GM12865 (cell line): ENCODE data around the gene SLA2.

ENCODE experiments used
- DNase-seq: peaks from one replicate; pipeline ENCODE4 v3.0.0; 2010; ENCODE audit warnings: low read depth
- H3K4me3 ChIP-seq: 2 replicates; pipeline ENCODE4 v1.5.1; 2011; ENCODE audit warnings: mild to moderate bottlenecking, low read depth, low read length, control low read depth
- TF ChIP-seq, protein P1 (sequence below): IDR thresholded peaks from 2 replicates; pipeline ENCODE4 v1.5.1; 2011; ENCODE audit warnings: low read length, control low read depth, low read depth, inconsistent platforms; ENCODE audit not compliant: insufficient read depth; ENCODE audit errors: missing control alignments

SLA2 gene

DNA sequence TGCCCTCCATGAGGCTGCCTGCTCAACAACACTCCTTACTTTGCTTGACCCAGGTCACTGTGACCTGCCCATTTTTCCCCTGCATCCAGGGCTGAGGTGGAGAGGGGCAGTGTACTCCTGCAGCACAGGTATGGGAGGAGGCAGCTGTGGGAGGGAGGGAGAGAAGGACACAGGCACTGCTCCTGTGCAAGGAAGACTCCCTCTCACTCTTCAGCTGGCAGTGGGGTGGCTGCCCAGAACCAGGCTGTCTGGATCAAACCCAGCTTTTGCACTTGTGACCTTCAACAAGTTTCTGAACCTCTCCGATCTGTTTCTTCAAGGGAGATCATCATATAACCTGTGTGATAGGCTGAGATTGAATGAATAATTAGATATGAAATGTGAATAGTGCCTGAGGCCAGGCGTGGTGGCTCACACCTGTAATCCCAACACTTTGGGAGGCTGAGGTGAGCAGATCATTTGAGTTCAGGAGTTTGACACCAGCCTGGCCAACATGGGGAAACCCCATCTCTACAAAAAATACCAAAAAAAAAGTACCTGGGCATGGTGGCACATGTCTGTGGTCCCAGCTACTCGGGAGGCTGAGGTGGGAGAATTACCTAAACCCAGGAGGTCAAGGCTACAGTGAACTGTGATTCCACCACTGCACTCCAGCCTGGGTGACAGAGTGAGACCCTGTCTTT lies 58.5 kb downstream of the SLA2 start:
- H3K4me3 ChIP-seq: no peak overlapping the region
- TF ChIP-seq, protein P1, sequence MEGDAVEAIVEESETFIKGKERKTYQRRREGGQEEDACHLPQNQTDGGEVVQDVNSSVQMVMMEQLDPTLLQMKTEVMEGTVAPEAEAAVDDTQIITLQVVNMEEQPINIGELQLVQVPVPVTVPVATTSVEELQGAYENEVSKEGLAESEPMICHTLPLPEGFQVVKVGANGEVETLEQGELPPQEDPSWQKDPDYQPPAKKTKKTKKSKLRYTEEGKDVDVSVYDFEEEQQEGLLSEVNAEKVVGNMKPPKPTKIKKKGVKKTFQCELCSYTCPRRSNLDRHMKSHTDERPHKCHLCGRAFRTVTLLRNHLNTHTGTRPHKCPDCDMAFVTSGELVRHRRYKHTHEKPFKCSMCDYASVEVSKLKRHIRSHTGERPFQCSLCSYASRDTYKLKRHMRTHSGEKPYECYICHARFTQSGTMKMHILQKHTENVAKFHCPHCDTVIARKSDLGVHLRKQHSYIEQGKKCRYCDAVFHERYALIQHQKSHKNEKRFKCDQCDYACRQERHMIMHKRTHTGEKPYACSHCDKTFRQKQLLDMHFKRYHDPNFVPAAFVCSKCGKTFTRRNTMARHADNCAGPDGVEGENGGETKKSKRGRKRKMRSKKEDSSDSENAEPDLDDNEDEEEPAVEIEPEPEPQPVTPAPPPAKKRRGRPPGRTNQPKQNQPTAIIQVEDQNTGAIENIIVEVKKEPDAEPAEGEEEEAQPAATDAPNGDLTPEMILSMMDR: no peak
- peak; percentile 20 for DNase-seq

DNA sequence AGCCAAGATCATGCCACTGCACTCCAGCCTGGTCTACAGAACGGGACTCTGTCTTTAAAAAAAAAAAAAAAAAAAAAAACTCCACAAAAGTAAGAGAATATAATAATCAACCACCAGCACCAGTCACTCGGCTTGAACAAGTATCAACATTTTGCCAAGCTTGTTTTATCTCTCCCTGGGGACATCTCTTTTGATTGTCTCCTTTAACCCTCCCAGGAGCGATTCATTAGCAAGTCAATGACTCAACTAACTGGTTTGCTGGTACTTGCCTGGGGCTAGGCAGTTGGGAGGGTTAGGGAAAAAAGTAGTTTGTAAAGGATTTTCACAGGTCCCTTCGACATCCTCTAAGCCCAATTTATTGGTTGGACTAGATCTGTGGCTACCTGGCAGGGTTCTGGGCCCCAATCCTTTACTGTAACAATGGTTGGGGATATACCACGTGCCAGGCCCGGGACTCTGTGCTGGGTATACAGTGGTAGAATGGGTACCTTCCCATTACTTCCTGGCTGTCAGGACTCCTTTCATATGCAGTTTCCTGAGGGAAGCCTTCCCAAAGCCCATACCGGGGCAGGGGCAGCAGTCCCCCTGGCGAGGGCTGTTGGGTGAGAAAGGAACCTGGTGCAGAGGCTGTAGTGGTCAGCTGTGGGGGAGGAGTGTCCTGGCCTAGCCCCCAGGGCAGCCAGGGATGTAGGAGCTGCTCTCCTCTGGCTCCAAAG lies 60.4 kb downstream of the SLA2 start:
- TF ChIP-seq, protein P1: no peak
- H3K4me3 ChIP-seq: no peak overlapping the region
- DNase-seq: no peak

DNA sequence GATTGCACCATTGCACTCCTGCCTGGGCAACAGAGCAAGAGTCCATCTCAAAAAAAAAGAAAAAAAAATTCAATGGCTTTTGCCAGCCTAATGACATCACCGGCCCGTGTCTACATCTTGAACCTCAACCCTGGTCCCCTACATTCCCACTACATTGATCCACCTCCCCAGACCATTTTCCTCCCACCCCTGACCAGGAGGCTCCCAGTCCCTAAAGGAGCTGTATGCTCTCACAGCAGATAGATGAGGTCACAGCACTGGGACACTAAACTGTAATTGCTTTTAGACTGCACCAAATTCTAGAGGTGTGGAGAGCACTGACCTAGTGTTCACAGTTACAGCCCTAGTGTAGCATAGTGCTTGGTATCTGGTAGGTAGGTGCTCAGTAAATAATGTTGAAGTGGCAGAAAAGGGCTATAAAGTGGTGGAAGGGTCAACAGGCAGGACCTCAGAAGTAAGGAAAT lies 61.9 kb downstream of the SLA2 start:
- no peak overlapping the region for H3K4me3 ChIP-seq
- no peak for DNase-seq
- TF ChIP-seq, protein P1: no peak

DNA sequence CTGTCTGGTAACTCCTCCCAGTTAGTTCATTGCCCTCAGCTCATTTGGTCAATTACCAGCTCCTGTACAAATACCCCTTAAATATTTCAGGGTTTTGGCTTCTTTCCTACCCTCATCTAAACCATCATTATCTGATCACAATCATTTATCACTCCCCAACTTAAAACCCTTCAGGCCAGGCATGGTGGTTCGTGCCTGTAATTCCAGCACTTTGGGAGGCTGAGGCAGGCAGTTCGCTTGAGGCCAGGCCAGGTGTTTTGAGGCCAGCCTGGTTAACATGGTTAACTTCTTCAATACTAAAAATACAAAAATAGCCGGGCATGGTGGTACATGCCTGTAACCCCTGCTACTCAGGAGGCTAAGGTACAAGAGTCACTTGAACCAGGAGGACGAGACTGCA lies 63.2 kb downstream of the SLA2 start:
- TF ChIP-seq, protein P1: no peak
- no peak for DNase-seq

DNA sequence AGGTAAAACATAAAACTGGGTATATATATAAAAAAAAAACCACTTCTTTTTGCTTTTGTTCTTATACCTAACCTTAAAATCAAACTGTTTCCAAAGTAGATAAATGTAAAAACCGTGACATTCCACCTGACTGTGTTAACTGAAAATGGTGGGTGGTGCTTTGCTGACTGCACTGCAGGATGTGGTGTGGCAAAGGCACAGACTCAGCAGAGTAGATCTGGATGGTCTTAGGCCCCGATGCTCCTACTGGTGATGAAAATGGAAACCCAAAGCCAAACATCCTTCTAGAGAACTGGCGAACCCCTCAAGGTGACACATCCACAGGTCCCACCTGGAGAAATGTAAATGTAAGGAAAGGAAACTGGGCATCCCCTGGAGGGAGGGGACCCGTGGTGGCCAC lies 63.7 kb downstream of the SLA2 start:
- TF ChIP-seq, protein P1: no peak
- no peak overlapping the region for H3K4me3 ChIP-seq
- no peak for DNase-seq

More for the DNA sequence above, 63.2 kb downstream of the SLA2 start:
- no peak overlapping the region for H3K4me3 ChIP-seq

DNA sequence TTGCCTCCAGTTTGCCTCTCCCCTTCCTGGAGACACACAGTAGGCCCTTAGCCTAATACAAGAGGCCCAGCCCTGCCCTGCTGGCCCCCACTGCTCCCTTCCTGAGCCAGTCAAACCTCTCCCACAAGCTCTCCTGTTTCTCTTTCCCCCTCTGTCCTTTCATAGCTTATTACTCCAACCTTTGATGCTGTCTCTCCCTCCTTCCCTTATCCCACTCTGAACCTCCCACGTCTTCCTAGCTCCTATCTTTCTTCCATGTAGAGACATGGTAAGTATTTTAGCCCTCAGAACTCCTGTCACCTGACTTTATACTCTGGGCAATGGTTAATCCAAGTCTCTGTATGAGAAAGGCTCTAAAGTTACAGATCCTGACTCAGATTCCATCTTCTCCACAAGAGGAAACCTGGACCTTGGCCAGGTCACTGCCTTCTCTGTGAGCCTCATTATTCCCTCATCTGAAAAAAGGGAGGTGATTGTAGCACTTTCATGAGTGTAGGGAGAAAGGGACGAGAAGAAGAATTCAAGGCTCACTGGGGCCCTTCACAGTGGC lies 65.9 kb downstream of the SLA2 start:
- TF ChIP-seq, protein P1: no peak
- no peak overlapping the region for H3K4me3 ChIP-seq
- no peak for DNase-seq
